ENCODE measurements around the gene CACNA1G.

The CACNA1G gene

DNA sequence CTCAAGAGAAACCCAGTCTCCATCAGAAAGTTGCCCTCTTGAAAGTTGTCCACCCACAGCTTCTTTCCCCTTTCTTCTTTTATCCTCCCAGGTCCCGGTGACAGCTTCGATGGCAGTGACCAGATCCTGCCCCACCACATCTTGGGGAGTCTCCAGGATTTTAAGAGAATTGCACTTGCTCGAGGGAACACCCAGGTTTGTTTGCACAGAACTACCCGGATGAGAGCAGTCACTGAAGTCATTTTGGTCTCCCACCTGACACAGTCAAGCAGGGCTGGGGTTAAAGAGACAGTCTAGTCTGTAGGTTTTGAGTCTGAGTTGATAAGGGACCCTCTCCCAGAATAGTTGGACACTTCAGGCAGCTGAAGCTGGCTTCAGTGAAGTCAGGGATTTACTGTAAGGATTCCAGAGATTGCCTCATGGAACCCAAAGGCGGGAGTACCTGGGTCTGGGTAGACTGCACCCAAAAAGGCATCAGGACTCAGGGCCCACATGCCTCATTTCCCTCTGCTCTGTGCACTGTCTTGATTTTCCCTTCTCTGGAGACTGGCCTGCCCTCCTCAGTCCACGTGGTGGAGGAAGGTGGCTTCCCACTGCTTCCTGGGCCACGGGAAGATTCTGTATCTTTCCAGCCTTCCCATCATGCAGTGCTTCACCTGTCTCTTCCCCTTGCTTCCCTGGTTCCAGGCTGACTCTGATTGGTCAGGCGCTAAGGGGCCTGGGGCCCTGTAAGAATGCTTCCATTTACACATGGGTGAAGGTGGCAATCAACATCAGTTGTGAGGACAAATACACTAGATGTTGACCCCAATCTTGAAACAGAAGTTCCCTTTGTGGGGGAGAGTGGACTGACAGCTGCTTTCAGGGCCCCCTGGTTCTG, 42.8 kb upstream of the CACNA1G start:
- DNase-seq (ENCODE audit: low spot score) = no peak
- no peak overlapping the region; the same call in 1 of the 2 replicates for H3K27ac ChIP-seq
- ChIA-PET POLR2A (ENCODE audit: low non-redundant PET) (no interaction called here), CTCF (interaction anchor here (1.2 kb wide), 2 partner anchors 17 to 38 kb away, joined by 3 to 7 read pairs; no protein-coding TSS in a partner anchor)
- no peak for TF ChIP-seq CTCF (conservative IDR thresholded peaks at IDR 0.05; ENCODE audit: low read depth)

DNA sequence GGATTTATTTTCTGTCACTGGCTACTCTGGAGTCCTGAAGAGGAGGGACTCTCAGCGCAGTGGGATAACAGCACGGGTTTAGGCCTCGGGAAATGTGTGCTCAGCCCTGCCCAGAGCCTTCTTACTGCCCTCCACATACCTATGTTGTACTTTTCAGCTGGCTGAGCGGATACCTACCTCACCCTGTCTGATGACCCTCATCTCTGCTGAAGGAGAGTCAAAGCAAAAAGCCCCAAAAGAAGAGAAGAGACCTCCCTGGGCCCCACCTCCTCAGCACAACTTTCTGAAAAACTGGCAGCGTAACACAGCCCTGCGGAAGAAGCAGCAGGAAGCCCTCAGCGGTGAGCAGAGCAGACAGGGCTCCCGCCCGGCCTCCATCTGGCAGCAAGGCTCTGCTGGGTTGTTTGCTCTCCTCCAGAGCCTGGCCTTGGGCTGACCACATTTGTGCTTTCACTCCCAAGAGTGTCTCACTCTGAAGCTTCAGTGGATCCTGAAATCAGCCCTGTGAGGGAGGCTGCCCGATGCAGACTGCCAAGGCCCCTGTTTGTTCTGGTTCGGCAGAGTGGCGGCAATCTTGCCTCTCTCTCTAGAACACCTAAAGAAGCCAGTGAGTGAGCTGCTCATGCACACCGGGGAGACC, 42.0 kb upstream of the CACNA1G start:
- CTCF ChIA-PET = interaction anchor here (0.6 to 1.2 kb wide), 4 partner anchors 17 to 67 kb away, joined by 3 to 7 read pairs (median 4); partner anchors contain the start of gene SPATA20
- POLR2A ChIA-PET (ENCODE audit: low non-redundant PET) = no interaction called here
- TF ChIP-seq CTCF (conservative IDR thresholded peaks at IDR 0.05; ENCODE audit: low read depth) = no peak
- DNase-seq (ENCODE audit: low spot score) = no peak
- H3K27ac ChIP-seq = peak overlapping the region; percentile 69

DNA sequence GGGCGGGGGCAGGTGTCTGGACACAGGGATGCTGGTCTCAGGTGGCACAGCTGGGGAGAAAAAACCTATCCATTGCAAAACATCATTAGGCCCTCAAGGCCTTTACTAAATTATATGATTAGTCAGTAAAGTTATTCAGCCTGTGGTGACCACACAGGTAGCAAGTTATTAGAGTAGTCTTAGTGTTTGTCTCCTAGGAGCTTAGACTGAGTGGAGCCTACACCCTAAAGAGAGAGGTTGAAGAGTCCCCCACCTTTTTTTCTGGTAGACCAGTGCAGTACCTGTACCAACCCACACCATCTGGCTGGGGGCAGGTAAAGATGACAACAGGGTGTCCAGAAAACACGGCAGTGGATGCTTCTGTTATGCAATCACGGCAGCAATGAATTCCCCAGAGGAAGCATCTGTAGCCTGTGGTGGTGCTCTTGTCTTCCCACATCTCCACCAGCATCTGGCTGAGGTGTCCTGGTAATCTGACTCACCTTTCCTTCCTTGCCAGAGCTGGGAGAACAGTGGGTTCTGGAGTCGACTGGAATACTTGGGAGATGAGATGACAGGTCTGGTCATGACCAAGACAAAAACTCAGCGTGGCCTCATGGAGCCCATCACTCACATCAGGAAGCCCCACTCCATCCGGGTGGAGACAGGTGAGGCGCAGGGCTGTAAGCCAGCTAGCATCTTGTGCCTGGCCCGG, 41.2 kb upstream of the CACNA1G start:
- ChIA-PET CTCF (interaction anchor here (0.6 to 1.2 kb wide), 4 partner anchors 18 to 66 kb away, joined by 3 to 7 read pairs (median 4); partner anchors contain the start of gene SPATA20), POLR2A (ENCODE audit: low non-redundant PET) (interaction anchor here (0.6 kb wide), 1 partner anchor 736 kb away, joined by 5 read pairs; no protein-coding TSS in a partner anchor)
- no peak for TF ChIP-seq CTCF (conservative IDR thresholded peaks at IDR 0.05; ENCODE audit: low read depth)
- peak overlapping the region; percentile 69 for H3K27ac ChIP-seq
- peak; percentile 73 for DNase-seq (ENCODE audit: low spot score)

GRCh38 chr17:50520483-50520882, 40.0 kb upstream of the CACNA1G start:
- POLR2A ChIA-PET (ENCODE audit: low non-redundant PET) = no interaction called here

DNA sequence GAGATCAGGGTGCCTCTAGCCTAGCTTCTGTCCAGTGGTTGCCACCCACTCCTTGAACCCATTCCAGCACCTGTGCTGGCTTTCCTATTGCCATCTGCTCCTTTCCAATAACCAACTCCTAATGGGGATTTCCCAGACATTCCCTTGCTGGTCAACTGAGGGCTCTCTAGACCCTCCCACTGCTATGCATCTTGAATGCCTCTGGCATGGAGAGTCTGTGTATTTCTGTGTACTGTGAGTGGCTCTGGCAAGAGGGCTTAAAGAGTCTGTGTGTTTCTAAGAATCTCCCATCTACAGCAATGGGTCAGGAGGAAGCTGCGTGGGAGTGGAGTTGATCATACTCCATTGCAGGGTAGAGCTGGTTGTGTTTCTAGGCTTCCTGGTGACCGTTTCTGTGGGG, 39.0 kb upstream of the CACNA1G start:
- no peak for TF ChIP-seq CTCF (conservative IDR thresholded peaks at IDR 0.05; ENCODE audit: low read depth)
- DNase-seq (ENCODE audit: low spot score) = no peak
- H3K27ac ChIP-seq = no peak overlapping the region
- POLR2A ChIA-PET (ENCODE audit: low non-redundant PET) = no interaction called here
- CTCF ChIA-PET = no interaction called here

More at GRCh38 chr17:50520483-50520882, 40.0 kb upstream of the CACNA1G start:
- TF ChIP-seq CTCF (conservative IDR thresholded peaks at IDR 0.05; ENCODE audit: low read depth) = no peak
- H3K27ac ChIP-seq = no peak overlapping the region; the same call in 1 of the 2 replicates
- CTCF ChIA-PET = no interaction called here
- no peak for DNase-seq (ENCODE audit: low spot score)

DNA sequence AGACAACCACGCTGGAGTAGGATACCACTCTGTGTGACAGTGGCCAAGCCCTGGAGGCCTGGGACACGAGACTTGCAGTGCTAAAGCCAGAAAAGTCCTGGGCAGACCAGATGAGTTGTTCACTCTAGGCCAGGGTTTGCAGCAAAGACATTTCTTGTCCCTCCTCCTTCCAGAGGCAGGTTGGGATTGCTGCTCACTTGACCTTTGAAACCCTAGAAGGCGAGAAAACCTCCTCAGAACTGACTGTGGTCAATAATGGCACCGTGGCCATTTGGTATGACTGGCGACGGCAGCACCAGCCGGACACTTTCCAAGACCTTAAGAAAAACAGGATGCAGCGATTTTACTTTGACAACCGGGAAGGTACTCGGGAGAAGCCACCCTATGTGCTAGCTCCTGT, 37.7 kb upstream of the CACNA1G start:
- POLR2A ChIA-PET (ENCODE audit: low non-redundant PET) = no interaction called here
- no peak for DNase-seq (ENCODE audit: low spot score)

More for the DNA sequence above, 37.7 kb upstream of the CACNA1G start:
- H3K27ac ChIP-seq = peak overlapping the region; percentile 81
- CTCF ChIA-PET = interaction anchor here (0.7 to 1.3 kb wide), 4 partner anchors 10 to 36 kb away, joined by 3 to 6 read pairs (median 4); partner anchors contain the start of gene EPN3
- no peak for TF ChIP-seq CTCF (conservative IDR thresholded peaks at IDR 0.05; ENCODE audit: low read depth)

Measured in RWPE1 (cell line).